PC-9 (cell line): Measurements from ENCODE around the gene FAM229A. TPM values are rescaled to one million over a fixed set of nuclear protein-coding genes. Genes with fewer than 3 reads are reported as not detected.

Source experiments
- BruUV-seq: library from RNA; stranded (reverse); fragments of 400-500 nt; replicated peaks from 2 replicates; lab custom pipeline; 2021; lab: Mats Ljungman, UMichigan
- CTCF ChIA-PET: fragments of 300-600 bp; sonication (Branson Sonifier 250); formaldehyde crosslinking; loops from one replicate; lab custom pipeline; 2022; ENCODE audit warnings: antibody characterized with exemption; lab: Charles Lee
- POLR2A ChIA-PET: fragments of 300-600 bp; sonication (Branson Sonifier 250); formaldehyde crosslinking; loops from one replicate; lab custom pipeline; 2022; ENCODE audit warnings: antibody characterized with exemption; ENCODE audit not compliant: unreplicated experiment; lab: Charles Lee
- DNase-seq, 2 experiments: peaks; one replicate each; pipeline versions ENCODE4 v3.0.0 to v3.0.0-alpha.2; 2015 to 2022; ENCODE audit warnings: mixed read lengths in 1 of 2
- H2AFZ ChIP-seq: fragments of 200-600 bp; sonication (generic); 2 replicates; pipeline ENCODE4 v1.8.1; 2017; ENCODE audit warnings: antibody characterized with exemption
- H3F3A ChIP-seq: fragments of 200-600 bp; sonication (generic); 2 replicates; pipeline ENCODE4 v1.8.1; 2017; ENCODE audit warnings: antibody characterized with exemption, mild to moderate bottlenecking, low read depth; ENCODE audit not compliant: insufficient read depth
- H3K27ac ChIP-seq: fragments of 200-600 bp; sonication (generic); 2 replicates; pipeline ENCODE4 v1.6.1; 2016; ENCODE audit warnings: mixed run types
- H3K27me3 ChIP-seq: fragments of 200-600 bp; sonication (generic); 2 replicates; pipeline ENCODE4 v1.6.1; 2016; ENCODE audit warnings: low read depth, mixed run types; ENCODE audit not compliant: insufficient read depth
- H3K36me3 ChIP-seq: fragments of 200-600 bp; sonication (generic); 2 replicates; pipeline ENCODE4 v1.6.1; 2016; ENCODE audit warnings: low read depth, mixed run types
- H3K4me1 ChIP-seq: fragments of 200-600 bp; sonication (generic); replicated peaks from 2 replicates; pipeline ENCODE4 v1.6.1; 2016; ENCODE audit warnings: mixed run types; ENCODE audit not compliant: insufficient read depth
- H3K4me2 ChIP-seq: fragments of 200-600 bp; sonication (generic); 2 replicates; pipeline ENCODE4 v1.6.1; 2017; ENCODE audit warnings: mixed run types
- H3K4me3 ChIP-seq: fragments of 200-600 bp; sonication (generic); 2 replicates; pipeline ENCODE4 v1.6.1; 2016; ENCODE audit warnings: mixed run types
- H3K79me2 ChIP-seq: fragments of 200-600 bp; sonication (generic); 2 replicates; pipeline ENCODE4 v1.6.1; 2017; ENCODE audit warnings: low read depth, mixed run types
- H3K9me2 ChIP-seq: fragments of 200-600 bp; sonication (generic); 2 replicates; pipeline ENCODE4 v1.8.1; 2017; ENCODE audit warnings: mild to moderate bottlenecking; ENCODE audit not compliant: insufficient read depth
- H3K9me3 ChIP-seq: fragments of 200-600 bp; sonication (generic); 2 replicates; pipeline ENCODE4 v1.8.1; 2016; ENCODE audit warnings: low read depth; ENCODE audit not compliant: insufficient read depth
- H4K20me1 ChIP-seq: fragments of 200-600 bp; sonication (generic); 2 replicates; pipeline ENCODE4 v1.8.1; 2017; ENCODE audit not compliant: insufficient read depth
- EZH2 ChIP-seq: fragments of 200-600 bp; sonication (generic); IDR thresholded peaks from 2 replicates; pipeline ENCODE4 v1.8.0; 2017; ENCODE audit warnings: antibody characterized with exemption, low read depth
- intact Hi-C: fragments of 100-400 bp; cut with micrococcal nuclease; formaldehyde crosslinking; loops from one replicate; pipeline ENCODE4 v1.10.0; 2022; ENCODE audit not compliant: unreplicated experiment
- total RNA-seq: library from RNA; stranded (reverse); gene quantifications from 2 replicates; pipeline ENCODE4 v1.2.3, GENCODE V29; 2021
- TF ChIP-seq, protein P1 (sequence below): fragments of 200-600 bp; sonication (generic); conservative IDR thresholded peaks from 2 replicates; pipeline ENCODE4 v1.6.1; 2017; ENCODE audit warnings: mixed run types, antibody characterized with exemption, mild to moderate bottlenecking, moderate library complexity

The FAM229A gene
- total RNA-seq, 1 experiment from 2014 or later = 13.1 TPM

DNA sequence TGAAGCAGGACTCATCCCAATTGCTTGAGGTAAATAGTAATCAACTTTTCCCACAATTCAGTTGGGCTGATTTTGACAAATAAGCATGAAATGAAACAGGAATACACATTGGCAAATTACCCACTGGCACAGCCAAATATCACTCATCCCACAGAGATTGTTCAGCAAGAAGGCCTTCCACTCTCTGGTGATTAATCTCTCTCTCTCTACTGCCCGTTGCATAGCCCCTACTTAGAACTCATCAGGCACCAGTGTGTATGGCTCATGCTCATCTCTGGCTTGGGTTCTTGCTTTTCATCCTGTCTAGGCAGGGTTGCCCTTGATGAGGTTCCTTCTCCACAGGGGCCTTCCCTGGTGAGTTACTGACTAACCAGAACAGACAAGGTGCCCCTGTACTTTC lies 30.9 kb upstream of the FAM229A start:
- no peak overlapping the region for H2AFZ ChIP-seq
- H3K4me3 ChIP-seq = peak overlapping the region; percentile 71
- ChIA-PET POLR2A (no interaction called here), CTCF (no interaction called here)
- no peak for TF ChIP-seq EZH2
- H3K27me3 ChIP-seq = no peaks in the 10 kb centered on the region
- intact Hi-C loops = loop anchor here (10.0 kb wide), 1 partner anchor 168 kb away; the partner anchor contains the start of genes EIF3I and TMEM234
- H3K4me2 ChIP-seq = peak overlapping the region; percentile 98
- peaks cover 6% of the 10 kb centered on the region for H4K20me1 ChIP-seq
- H3K9me3 ChIP-seq = no peaks in the 10 kb centered on the region
- DNase-seq = no peak
- H3K9me2 ChIP-seq = no peaks in the 10 kb centered on the region
- BruUV-seq = no TSS peak
- peaks cover 11% of the 10 kb centered on the region; the same call in 1 of the 2 replicates for H3K36me3 ChIP-seq
- H3K27ac ChIP-seq = no peak overlapping the region
- H3K4me1 ChIP-seq = peaks cover 22% of the 10 kb centered on the region
- peaks cover 38% of the 10 kb centered on the region for H3K79me2 ChIP-seq
- H3F3A ChIP-seq = peaks cover 10% of the 10 kb centered on the region; the same call in 1 of the 2 replicates

DNA sequence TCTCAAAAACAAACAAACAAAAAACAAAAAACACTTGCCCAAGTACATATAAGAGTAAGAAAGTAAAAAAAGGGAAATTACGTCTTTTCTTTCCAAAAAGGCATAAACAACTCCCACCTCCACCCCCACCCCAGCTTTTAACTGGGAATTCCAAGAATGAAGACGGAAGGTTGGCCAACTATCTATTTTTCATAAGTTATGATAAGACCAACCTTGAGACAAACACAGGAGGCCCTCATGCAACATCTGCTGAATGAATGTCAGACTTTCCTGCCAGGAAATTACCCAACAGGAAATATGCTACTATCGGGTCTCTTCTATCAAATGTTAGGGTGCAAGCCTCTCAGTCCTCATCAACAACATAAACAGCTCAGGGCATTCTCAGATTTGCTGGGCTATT lies 30.0 kb upstream of the FAM229A start:
- no peak overlapping the region; the same call in 1 of the 2 replicates for H3K4me2 ChIP-seq
- BruUV-seq = no TSS peak

DNA sequence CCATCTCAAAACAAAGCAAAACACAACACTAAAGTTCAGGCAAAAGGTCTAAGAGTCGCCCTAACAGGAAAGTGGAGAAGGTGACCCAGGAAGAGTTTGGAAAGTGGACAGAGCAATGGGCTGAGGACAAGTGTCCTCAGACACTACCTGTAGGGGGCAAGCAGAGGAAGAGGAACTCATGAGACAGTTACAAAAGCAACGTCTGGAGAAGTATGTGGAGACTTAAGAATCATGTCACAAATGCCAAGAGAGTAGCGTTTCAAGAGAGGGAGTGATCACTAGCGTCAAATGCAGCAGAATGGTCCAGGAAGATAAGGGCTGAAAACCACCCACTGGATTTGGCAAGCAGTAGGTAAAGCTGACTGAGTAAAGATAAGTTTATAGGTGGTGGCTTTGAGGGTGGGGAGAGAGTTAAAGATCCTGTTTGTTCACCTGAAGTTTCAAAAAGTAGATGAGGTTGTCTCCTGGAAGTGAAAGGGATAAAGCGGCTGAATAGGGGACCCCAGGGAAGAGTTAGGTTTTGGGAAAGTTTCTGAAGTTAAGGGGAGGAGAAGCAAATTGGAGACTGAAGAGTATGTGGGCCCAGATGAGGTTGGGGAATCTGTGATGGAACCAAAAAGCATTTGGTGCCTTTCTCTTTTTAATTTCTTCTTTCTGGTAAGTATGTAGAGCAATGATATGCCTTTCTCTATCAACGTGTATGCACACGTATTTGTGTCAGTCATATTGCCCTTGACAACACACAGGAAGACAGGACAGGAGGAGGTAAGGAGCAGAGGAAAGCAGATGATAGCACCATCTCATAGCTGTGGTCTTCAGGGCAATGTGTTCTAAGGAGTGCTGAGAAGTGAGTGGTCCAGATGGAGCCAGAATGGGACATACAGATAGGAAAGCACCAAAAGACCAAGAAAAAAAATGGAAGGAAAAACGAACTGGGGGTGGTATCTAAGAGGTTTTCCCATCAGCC lies 28.9 kb upstream of the FAM229A start:
- Histone ChIP-seq H3F3A (peaks cover 10% of the 10 kb centered on the region; the same call in 1 of the 2 replicates), H3K4me1 (peaks cover 22% of the 10 kb centered on the region), H3K4me2 (no peak overlapping the region), H3K27me3 (no peaks in the 10 kb centered on the region), H2AFZ (no peak overlapping the region), H3K4me3 (no peak overlapping the region), H3K79me2 (peaks cover 38% of the 10 kb centered on the region), H4K20me1 (peaks cover 6% of the 10 kb centered on the region), H3K36me3 (peaks cover 20% of the 10 kb centered on the region), H3K9me3 (no peaks in the 10 kb centered on the region), H3K9me2 (no peaks in the 10 kb centered on the region), H3K27ac (no peak overlapping the region)
- no peak for DNase-seq
- ChIA-PET POLR2A (no interaction called here), CTCF (interaction anchor here (0.6 to 0.7 kb wide), 2 partner anchors 23 to 128 kb away, joined by 3 read pairs; no protein-coding TSS in a partner anchor)
- intact Hi-C loops = loop anchor here (10.0 kb wide), 1 partner anchor 166 kb away; the partner anchor contains the start of genes EIF3I and TMEM234
- TF ChIP-seq EZH2 = no peak
- TF ChIP-seq, protein P1, sequence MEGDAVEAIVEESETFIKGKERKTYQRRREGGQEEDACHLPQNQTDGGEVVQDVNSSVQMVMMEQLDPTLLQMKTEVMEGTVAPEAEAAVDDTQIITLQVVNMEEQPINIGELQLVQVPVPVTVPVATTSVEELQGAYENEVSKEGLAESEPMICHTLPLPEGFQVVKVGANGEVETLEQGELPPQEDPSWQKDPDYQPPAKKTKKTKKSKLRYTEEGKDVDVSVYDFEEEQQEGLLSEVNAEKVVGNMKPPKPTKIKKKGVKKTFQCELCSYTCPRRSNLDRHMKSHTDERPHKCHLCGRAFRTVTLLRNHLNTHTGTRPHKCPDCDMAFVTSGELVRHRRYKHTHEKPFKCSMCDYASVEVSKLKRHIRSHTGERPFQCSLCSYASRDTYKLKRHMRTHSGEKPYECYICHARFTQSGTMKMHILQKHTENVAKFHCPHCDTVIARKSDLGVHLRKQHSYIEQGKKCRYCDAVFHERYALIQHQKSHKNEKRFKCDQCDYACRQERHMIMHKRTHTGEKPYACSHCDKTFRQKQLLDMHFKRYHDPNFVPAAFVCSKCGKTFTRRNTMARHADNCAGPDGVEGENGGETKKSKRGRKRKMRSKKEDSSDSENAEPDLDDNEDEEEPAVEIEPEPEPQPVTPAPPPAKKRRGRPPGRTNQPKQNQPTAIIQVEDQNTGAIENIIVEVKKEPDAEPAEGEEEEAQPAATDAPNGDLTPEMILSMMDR = no peak
- no TSS peak for BruUV-seq

More for the DNA sequence above, 30.0 kb upstream of the FAM229A start:
- H3K9me2 ChIP-seq = no peaks in the 10 kb centered on the region
- H3K9me3 ChIP-seq = no peaks in the 10 kb centered on the region
- ChIA-PET CTCF (interaction anchor here (0.6 kb wide), 1 partner anchor 127 kb away, joined by 3 read pairs; no protein-coding TSS in a partner anchor), POLR2A (no interaction called here)
- no peak overlapping the region for H3K27ac ChIP-seq
- DNase-seq = no peak
- intact Hi-C loops = loop anchor here (10.0 kb wide), 1 partner anchor 168 kb away; the partner anchor contains the start of genes EIF3I and TMEM234
- H3K4me1 ChIP-seq = peaks cover 22% of the 10 kb centered on the region
- H3K36me3 ChIP-seq = peaks cover 11% of the 10 kb centered on the region; the same call in 1 of the 2 replicates
- no peaks in the 10 kb centered on the region for H3K27me3 ChIP-seq
- TF ChIP-seq, protein P1 = no peak
- TF ChIP-seq EZH2 = no peak
- no peak overlapping the region for H2AFZ ChIP-seq
- peaks cover 38% of the 10 kb centered on the region for H3K79me2 ChIP-seq
- peaks cover 6% of the 10 kb centered on the region for H4K20me1 ChIP-seq
- peaks cover 10% of the 10 kb centered on the region; the same call in 1 of the 2 replicates for H3F3A ChIP-seq
- H3K4me3 ChIP-seq = no peak overlapping the region
